HG03159 (cell line): ENCODE data around the gene SRGAP3.
"Not testable (repeated sequence)": the region's sequence is repeated elsewhere in the genome, so short reads cannot be mapped to it uniquely, and the experiment has no call there.

ENCODE experiments used
- ATAC-seq: cut with Tn5 transposase; IDR thresholded peaks from one replicate; pipeline ENCODE4 v1.9.1; 2021; ENCODE audit warnings: mild to moderate bottlenecking, moderate library complexity; ENCODE audit not compliant: unreplicated experiment

SRGAP3 gene

DNA sequence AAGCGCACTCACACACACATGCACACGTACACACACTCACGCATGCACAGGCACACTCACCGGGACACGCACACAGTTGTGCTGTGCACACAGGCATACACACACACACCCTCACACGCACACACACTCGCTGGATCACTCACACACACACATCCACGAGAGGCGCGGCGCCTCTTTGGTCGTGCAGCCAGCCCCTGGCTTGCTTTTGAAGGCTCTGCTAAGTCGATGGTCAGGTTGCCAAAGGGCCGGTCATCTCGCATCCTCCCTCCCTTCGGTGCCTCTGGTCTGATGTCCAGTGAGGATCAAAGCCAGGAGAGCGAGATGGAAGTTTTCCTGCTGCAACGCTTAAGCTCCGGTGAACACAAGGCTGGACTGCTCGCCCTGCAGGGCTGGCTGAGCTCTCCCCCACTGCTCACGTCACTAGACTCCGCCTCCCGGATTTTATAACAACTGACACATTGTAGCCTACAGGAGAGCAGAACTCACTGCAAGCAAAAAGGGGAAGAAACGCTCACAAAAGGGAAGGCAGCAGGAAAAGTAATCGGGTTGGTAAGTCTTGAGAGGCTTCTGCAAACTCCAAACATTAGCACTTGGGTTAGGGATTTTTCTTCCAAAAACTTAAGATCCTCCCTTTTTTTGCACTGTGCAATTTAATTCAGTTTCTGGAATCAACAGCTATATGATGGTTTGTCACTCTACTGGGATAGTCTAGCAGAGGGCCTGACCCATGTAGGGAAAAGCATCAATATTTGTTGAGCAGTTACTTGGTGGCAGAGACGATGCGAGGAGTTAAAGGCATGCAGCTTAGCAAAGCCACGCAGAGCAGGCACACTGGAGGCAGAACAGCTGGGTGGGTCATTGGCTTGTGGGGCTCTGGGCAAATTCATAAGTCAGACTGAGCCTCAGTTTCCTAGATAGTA is at the start of gene SRGAP3:
TSS of gene SRGAP3 (minus strand) at position 374 of the 920 bp plus-strand sequence. CDS start 695 bp downstream, outside the sequence.
- ATAC-seq, result peak; percentile 100

DNA sequence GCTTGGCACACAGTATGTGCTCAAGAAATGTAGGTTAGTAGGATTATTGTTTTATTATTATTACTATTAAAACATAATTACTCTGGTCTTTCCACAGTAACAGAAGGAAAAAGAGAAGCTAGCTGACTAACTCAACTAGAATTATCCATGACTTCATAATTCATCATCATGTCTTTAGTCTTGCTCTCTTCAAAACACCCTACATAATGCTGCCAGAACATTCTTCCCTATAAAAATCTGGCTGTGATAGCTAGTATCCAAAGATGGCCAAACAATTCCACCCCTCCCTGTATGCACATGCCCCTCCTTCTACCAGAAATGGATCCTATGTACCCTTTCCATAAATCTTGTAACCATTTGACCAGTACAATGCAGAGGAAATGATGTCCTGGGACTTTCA is 48.8 kb upstream of the SRGAP3 start:
- ATAC-seq, result no peak

DNA sequence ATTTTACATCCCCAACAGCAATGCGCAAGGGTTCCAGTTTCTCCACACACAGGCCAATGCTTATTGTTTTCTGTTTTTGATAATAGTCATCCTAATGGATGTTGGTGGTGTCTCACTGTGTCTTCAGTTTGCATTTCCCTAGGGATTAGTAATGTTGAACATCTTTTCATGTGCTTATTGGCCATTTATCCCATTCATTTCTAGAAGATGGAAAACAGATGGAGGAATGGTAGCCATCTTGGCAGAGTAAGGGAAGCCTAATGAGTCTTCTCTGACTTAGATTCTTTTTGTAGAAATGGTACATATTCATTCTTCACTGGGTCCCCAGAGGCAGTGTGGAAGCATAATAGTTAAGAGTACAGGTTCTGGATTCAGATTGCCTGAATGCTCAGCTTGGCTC is 46.8 kb upstream of the SRGAP3 start:
- no peak for ATAC-seq

DNA sequence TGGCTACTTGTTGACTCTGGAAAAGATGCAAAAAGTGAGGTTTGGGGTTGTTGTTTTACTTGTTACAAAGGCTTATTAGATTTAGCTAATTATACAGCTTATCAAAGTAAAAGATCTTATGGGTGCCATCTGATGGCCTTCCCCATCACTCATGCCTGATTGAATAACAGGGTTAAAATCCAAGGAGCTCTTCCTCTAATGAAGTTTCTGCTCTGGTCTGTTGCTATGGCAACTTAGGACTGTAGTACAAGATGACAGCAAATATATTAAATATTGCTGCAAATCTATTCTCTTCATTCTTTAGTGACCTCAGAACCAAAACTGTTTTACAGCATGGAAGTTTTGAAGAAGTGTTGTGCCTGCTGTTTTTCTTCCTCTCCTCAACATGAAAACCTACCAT is 45.6 kb upstream of the SRGAP3 start:
- no peak for ATAC-seq

DNA sequence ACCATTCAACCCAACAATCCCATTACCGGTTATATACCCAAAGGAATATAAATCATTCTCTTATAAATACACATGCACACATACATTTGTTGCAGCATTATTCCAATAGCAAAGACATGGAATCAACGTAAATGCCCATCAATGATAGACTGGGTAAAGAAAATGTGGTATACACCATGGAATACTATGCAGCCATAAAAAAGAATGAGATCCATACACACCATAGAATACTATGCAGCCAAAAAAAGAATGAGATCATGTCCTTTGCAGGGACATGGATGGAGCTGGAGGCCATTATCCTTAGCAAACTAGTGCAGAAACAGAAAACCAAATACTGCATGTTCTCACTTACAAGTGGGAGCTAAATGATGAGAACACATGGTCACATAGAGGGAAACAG is 44.5 kb upstream of the SRGAP3 start:
- ATAC-seq, result not testable (repeated sequence)

DNA sequence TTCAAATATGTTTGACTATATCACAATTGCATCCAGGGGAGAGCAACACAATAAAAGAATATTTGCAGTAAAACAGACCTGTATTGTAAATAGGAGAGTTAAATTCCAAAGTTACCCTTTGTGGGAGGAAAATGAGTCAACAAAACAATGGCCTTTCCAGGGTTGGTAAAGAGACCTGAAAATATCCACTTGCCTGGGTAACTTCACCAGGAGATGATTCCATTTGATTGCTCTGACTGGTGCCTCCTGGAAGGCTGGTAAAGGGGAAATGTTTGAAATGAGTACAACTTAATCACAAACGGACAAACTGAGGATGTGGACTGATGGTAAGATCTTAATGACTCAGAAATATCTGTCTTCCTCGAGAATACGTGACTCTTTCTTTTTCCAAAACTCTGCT is 43.6 kb upstream of the SRGAP3 start:
- ATAC-seq, result no peak

DNA sequence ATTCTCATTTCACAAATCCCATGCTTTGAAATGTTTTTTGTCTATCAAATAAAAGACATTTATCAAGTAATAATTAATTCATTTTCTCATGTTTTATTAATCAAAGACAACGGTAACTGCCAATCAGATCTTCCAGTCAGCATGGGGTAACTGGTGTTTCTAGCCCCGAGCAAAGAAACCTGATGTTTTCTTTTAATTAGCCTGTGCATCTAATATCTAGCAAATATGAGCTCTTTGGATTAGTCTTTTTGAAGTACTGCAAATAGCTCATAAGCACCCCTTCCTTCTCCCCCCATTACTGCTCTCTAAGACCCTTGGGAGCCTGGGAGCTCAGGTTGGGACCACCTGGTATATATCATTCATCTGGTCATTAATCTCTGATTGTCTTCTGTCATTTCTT is 43.1 kb upstream of the SRGAP3 start:
- ATAC-seq, result no peak

DNA sequence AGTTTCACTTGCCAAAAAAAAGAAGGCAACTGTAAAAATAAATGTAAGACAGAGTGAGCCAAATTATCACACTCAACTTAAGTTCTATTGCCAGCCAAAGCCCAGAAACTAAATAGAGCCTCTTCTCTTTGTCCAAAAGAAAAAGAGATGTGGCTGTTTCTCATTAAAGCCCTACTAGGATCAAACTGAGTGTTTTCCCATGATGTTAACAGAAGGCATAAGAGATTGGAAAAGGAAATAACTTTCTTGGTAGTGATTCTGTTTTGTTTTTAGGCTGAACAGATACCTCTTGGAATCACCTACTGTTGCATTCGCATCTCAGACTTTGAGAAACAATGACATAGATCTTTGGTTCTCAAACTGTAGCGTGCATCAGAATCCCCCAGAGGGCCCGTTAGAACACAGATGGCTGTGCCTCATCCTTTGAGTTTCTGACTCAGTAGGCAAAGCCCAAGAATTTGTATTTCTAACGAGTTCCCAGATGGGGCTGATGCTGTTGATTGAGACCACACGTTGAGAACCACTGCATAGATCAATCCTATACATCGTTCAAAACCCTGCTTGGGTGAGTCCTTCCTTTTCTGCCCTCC is 42.5 kb upstream of the SRGAP3 start:
- no peak for ATAC-seq

DNA sequence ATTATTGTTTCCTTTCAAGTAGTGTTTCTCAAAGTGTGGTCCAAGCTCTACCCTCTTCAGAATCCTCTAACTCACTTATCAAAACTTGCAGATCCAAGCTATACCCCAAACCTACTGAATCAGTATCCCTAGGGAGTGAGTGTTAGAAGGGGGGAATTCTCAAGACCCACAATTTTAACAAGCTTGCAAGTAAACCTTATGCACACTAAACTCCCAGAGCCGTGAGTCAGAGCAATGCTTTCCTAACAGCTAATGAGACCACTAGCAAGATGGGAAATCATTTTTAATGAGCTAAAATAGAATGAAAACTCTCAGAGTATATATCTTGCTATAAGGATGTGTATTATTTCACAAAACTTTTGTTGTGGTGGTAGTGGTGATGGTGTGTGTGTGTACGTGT is 41.1 kb upstream of the SRGAP3 start:
- no peak for ATAC-seq

DNA sequence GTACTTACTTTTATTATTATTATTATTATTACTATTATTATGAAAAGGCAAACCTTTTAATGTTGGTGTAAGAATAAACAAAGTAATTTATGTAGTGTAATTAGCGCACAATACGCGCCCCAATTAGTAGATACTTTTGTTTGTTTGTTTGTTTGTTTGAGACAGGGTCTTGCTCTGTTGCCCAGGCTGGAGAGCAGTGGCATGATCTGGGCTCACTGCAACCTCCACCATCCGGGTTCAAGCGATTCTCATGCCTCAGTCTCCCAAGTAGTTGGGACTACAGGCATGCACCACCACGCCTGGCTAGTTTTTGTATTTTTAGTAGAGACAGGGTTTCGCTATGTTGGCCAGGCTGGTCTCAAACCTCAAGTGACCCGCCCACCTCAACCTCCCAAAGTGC is 32.1 kb upstream of the SRGAP3 start:
- not testable (repeated sequence) for ATAC-seq

DNA sequence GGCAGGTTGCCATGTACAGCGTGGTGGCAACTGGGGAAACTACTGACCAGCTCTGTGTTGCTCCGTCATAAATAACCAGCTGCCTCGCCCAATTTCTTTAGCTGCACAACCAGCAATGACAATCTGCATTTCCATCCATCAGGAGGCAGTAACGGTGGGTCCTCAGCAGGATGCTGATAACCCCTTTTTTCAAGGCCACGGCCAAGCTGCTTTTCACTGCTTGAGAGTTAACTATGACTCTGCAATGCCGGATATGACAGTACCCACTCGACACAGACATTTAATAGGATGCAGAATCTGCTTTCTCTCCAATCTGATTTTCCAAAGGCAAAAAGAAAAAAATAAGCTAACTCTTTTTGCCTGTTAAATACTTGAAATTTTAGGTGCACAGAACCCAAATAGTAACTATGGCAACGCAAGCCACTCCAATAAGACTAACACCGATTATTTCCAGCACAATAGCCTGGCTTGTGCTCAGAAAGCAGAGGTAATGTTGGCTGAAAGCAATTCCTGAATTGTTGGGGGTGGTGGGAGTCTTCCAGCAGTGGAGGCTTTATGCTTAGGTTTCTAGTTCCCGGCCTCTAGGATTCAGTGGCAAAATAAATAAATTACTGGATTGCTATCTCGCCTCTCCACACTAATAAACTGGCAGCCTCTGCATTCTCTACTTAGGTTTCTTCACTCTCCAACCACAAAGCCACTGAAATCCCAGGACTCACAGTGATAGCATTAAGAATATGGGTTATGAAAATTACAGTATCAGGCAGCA is 31.2 kb upstream of the SRGAP3 start:
- no peak for ATAC-seq

DNA sequence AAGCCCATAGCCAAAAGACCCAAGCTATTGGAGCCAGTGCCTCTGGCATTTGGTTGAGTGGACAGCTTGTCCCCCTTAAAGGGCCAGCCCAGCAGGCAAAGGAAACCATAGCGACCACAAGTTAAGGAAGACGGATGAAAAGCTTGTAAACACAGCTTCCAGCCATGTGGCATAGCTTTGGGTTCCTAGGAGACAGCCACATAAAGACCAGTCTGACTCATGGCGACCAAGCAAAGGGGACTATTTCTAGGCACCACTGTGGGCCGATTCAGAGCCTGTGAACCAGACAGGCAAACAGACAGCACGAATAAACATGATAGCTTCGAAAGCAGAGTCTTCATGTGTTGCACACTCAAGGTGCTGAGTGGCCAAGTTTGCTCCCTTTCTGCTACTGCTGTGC is 30.5 kb upstream of the SRGAP3 start:
- ATAC-seq, result no peak

DNA sequence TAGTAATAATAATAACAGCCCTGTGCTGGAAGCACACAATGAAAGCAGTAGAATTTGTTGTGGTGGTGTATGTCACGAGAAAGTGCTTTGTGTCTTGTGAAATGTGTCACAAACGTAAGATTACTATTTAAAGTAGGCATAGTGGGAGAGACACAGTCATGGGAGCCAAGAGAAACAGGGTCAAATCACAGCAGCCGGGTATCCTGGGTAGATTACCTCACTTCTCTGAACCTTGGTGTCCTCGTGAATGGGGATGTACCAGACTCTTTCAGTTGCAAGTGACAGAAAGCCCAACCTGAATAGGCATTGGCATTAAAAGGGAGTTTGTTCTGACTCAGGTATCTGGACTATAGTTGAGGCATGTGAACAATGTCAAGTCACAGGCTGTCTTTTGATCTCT is 29.1 kb upstream of the SRGAP3 start:
- no peak for ATAC-seq

DNA sequence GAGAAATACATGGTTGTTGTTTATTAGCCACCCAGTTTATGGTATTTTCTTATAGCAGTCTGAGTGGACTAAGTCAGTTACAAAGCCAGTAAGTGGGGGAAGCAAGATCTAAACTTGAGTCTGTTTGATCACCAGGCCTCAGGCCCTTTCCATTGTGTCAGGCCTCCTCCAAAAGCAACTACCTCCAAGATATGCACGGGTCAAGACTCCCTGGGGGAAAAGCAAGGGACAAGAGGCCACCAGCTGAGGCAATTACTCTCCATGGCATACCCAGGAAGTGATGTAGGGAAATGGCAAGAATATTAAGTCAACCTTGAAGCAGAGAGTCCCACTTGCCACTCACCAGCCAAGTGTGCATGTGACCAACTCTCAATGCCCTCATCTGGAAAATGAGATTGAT is 28.6 kb upstream of the SRGAP3 start:
- no peak for ATAC-seq

DNA sequence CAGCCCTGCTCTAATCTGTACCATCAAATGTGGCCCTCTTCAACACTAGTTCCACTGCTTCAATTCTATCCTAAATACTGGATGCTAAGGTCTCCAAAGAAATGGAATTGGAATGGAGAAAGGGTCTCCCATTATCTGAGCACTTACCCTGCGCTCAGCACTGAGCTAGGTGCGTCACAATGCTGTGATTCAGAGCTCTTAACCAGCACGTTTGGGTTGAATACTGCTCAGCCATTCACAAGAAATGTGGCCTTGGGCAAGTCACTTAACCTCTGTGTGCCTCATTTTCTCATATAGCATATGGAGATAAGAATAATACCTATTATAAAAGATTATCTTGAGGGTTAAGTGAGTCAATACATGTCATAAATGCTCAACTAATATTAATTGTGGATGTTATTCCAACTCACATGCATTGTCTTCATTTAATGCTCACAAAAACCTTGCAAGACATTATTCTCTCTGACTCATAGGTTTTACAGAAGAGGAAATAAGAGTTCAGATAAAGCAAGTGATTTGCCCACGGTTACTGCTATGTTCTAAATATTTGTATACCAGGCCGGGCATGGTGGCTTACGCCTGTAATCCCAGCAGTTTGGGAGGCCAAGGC is 27.4 kb upstream of the SRGAP3 start:
- ATAC-seq, result no peak

DNA sequence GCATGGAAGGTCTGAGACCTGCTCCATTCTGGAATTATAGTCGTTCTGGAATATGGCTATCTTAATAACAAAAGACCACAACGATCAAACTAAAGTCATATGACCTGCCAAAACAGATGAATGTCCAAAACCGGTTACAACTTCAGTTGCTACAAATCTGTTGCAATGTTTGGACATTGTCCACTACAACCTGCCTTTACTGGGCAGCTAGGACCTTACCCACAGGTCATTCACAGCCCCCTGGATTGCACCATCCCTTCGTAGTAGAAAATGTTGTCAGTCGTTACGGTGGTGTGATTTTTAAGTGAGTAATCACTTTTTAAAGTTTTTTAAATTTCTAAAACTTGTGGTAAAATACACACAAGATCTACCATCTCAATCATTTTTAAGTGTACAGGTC is 22.5 kb upstream of the SRGAP3 start:
- no peak for ATAC-seq

DNA sequence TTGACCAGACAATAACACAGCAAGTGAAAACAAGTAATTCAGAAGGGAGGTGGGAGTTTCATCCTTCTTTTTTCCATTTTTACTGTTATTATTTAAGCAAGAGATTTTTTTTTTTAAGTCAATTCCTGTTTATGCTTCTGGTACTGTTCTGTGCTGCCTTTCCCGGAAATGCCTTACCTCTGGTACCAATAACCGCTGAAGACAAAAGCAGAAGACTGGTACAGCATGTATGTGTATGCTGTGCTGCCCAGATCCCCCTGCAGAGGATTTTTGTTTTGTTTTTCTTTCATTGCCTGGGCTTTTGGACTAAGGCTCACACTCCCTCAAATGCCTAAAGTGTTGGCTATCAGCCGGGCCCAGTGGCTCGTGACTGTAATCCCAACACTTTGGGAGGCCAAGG is 21.3 kb upstream of the SRGAP3 start:
- ATAC-seq, result no peak

DNA sequence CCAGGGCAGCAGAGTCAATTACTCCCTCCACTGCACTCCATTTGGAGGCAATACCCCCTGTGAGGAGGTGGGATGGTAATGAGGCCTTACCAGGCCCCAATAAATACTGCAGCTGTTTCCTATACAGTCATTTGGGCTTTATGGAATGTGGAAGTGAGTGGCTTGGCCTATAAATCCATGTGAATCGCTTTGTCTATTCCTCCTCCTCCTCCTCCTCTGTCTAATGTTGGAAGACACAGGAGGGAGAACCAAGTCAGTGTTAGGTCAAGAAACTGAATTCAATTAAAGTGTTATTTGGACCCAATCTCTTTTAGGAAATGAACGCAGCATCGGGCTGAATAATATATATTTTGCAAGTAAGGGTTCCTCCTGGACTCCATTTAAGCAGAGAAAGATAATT is 17.3 kb upstream of the SRGAP3 start:
- no peak for ATAC-seq

DNA sequence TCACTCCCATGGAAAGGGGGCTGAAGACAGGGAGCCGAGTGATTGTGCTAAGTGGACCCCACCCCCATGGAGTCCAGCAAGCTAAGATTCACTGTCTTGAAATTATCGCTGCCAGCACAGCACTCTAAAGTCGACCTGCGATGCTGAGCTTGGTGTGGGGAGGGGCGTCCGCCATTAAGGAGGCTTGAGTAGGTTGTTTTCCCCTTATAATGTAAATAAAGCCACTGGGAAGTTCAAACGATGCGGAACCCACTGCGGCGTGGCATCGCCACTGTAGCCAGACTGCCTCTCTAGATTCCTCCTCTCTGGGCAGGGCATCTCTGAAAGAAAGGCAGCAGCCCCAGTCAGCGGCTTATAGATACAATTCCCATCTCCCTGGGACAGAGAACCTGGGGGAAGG is 10.9 kb upstream of the SRGAP3 start:
- ATAC-seq, result no peak

DNA sequence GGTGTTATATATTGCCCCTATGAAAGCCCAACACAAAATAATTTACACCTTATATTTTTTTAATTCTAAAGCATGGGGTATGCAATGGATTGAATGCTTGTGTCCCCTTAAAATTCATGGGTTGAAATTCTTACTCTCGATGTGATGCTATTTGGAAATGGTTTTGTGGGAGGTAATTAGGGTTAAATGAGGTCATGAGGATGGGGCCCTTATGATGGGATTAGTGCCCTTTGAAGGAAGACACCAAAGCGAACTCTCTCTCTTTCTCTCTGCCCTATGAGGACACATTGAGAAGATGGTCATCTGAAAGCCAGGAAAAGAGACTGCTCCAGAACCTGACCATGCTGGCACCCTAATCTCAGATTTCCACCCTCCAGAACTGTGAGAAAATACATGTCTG is 7.6 kb upstream of the SRGAP3 start:
- no peak for ATAC-seq

DNA sequence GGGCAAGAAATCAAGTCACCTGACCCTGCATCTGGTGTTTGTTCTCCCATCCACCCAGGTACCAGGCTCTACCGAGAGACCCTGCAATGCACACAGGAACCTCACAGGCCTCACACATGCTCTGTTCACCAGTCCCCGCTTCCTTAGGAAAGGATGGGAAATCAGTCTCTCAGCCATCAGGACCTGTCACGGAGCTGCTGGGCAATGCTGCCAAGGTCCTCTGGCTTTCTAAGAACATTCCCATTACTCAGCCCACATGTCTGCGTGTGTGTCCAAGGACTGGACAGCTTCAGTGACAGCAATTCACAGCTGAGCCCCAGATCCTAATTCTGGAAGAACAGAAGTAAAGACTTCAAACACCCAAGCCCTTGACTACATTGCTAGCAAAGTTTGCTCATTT is 6.5 kb upstream of the SRGAP3 start:
- ATAC-seq, result no peak
